ENCODE measurements around the gene FAHD2B. TPM values are rescaled to one million over a fixed set of nuclear protein-coding genes. Genes with fewer than 3 reads are reported as not detected.
"Not testable (repeated sequence)": the region's sequence is repeated elsewhere in the genome, so short reads cannot be mapped to it uniquely, and the experiment has no call there.

FAHD2B gene
- total and polyA plus RNA-seq, 9 donors, result 5.1 to 14.0 (median 11.5) TPM

DNA sequence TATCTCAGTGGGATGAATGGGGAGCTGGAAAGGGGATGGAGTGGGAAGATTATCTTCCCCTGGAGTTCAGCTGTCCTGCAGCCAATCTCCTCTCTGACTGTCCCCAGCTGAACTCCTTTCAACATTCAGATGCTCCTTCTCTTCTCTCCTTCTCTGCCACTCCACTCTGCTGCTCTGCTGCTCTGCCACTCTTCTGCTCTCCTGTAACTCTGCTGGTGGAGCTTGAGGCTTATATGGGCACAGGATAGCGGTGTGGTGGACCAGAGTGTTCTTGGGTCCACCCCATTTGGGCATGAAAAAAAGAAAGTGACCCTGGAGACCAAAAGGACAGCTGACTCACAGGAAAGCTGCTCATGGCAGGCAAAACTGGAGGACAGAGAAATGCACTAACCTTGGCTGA lies 26.6 kb downstream of the FAHD2B start:
- Histone ChIP-seq H3K9me3 (replicated peaks; ENCODE audit: control insufficient read depth, low read depth, low read length) (no peaks in the 10 kb centered on the region), H3K36me3 (ENCODE audit: control insufficient read depth, insufficient read depth, low read length) (no peaks in the 10 kb centered on the region), H3K27ac (ENCODE audit: low read length) (no peak overlapping the region), H3K4me1 (ENCODE audit: control insufficient read depth, insufficient read depth, low read length) (no peaks in the 10 kb centered on the region), H3K4me3 (ENCODE audit: low read length) (no peak overlapping the region), H3K27me3 (ENCODE audit: control insufficient read depth, insufficient read depth, low read length) (peaks cover 2% of the 10 kb centered on the region)
- no peak for DNase-seq
- 60% methylated on average over 1 of the region's 1 CpG for WGBS (ENCODE audit: insufficient coverage)

DNA sequence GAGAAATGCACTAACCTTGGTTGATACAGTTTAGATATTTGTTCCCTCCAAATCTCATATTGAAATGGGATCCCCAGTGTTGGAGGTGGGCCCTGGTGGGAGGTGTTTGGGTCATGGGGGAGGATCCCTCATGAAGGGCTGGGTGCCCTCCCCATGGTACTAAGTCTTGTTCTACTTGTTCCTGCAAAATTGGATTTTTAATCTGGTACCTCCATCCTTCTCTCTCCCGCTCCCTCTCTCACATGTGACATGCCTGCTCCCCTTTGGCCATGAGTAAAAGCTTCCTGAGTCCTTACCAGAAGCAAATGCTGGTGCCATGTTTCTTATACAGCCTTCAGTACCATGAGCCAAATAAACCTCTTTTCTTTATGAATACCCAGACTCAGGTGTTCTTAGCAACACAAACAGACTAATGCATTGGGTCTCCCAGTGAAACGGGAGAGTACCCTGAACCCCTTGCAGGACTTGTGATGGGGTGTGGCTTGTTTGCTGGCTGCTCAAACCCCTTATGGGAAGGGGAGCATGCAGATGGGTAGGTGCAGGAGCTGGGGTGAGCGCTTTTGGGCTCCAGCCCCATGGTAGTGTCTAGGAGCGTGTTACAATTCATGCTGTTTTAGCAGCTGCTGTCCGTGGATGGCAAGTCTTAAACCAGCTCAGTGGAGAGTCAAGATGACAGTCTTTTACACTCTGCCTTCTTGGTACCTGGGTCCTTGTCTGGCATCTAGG lies 27.2 kb downstream of the FAHD2B start:
- DNase-seq, result no peak
- no peak overlapping the region for H3K4me3 ChIP-seq (ENCODE audit: low read length)
- WGBS (ENCODE audit: insufficient coverage), result 88% methylated on average over 4 of the region's 5 CpGs

DNA sequence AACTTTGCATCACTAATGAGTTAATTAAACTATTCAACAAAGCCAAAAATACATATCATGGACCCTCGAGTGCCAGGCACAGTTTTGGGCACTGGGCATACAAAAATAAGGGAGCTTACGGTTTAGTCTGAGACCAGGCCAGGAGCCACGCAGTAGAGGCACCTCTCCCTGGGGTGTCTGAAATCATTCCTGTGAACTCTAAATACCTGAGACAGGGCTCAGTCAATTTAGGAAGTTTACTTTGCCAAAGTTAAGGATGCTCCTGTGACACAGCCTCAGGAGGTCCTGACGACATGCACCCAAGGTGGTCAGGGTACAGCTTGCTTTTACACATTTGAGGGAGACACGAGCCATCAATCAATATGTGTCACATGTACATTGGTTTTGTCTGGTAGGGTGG lies 28.7 kb downstream of the FAHD2B start:
- H3K27ac ChIP-seq (ENCODE audit: low read length); H3K4me1 ChIP-seq (ENCODE audit: control insufficient read depth, insufficient read depth, low read length); H3K4me3 ChIP-seq (ENCODE audit: low read length); H3K27me3 ChIP-seq (ENCODE audit: control insufficient read depth, insufficient read depth, low read length); H3K9me3 ChIP-seq (replicated peaks; ENCODE audit: control insufficient read depth, low read depth, low read length); DNase-seq; H3K36me3 ChIP-seq (ENCODE audit: control insufficient read depth, insufficient read depth, low read length): not testable (repeated sequence)
- 86% methylated on average over 4 of the region's 5 CpGs for WGBS (ENCODE audit: insufficient coverage)

More for the DNA sequence above, 27.2 kb downstream of the FAHD2B start:
- H3K27ac ChIP-seq (ENCODE audit: low read length), result no peak overlapping the region
- H3K9me3 ChIP-seq (replicated peaks; ENCODE audit: control insufficient read depth, low read depth, low read length), result no peaks in the 10 kb centered on the region
- no peaks in the 10 kb centered on the region for H3K4me1 ChIP-seq (ENCODE audit: control insufficient read depth, insufficient read depth, low read length)
- no peaks in the 10 kb centered on the region for H3K36me3 ChIP-seq (ENCODE audit: control insufficient read depth, insufficient read depth, low read length)
- H3K27me3 ChIP-seq (ENCODE audit: control insufficient read depth, insufficient read depth, low read length), result peaks cover 2% of the 10 kb centered on the region

- not testable (repeated sequence) for H3K27me3 ChIP-seq (ENCODE audit: control insufficient read depth, insufficient read depth, low read length); H3K4me3 ChIP-seq (ENCODE audit: low read length); H3K4me1 ChIP-seq (ENCODE audit: control insufficient read depth, insufficient read depth, low read length); DNase-seq; H3K27ac ChIP-seq (ENCODE audit: low read length); H3K36me3 ChIP-seq (ENCODE audit: control insufficient read depth, insufficient read depth, low read length); H3K9me3 ChIP-seq (replicated peaks; ENCODE audit: control insufficient read depth, low read depth, low read length)
- WGBS (ENCODE audit: insufficient coverage), result no CpG with 5 or more reads among the region's 1 CpG
These were observed 32.7 kb downstream of the FAHD2B start for GRCh38 chr2:97062020-97062419.

DNA sequence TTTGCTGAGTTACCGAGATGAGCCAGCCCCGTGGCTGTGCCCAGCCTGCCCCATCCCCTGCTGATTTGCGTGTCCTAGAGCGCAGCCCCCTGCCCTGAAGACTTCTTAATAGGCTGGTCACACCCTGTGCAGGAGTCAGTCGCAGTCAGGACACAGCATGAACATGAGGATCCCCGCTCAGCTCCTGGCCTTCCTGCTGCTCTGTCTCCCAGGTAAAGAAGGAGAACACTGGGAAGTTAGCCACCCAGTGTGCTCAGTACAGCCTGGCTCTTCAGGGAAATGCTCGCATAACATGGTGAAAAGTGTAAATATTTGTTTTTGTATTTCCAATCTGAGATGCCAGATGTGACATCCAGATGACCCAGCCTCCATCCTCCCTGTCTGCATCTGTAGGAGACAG lies 34.9 kb downstream of the FAHD2B start:
- not testable (repeated sequence) for H3K4me3 ChIP-seq (ENCODE audit: low read length); H3K9me3 ChIP-seq (replicated peaks; ENCODE audit: control insufficient read depth, low read depth, low read length); H3K27ac ChIP-seq (ENCODE audit: low read length); H3K4me1 ChIP-seq (ENCODE audit: control insufficient read depth, insufficient read depth, low read length); H3K27me3 ChIP-seq (ENCODE audit: control insufficient read depth, insufficient read depth, low read length); H3K36me3 ChIP-seq (ENCODE audit: control insufficient read depth, insufficient read depth, low read length); DNase-seq
- WGBS (ENCODE audit: insufficient coverage), result no CpG with 5 or more reads among the region's 7 CpGs

DNA sequence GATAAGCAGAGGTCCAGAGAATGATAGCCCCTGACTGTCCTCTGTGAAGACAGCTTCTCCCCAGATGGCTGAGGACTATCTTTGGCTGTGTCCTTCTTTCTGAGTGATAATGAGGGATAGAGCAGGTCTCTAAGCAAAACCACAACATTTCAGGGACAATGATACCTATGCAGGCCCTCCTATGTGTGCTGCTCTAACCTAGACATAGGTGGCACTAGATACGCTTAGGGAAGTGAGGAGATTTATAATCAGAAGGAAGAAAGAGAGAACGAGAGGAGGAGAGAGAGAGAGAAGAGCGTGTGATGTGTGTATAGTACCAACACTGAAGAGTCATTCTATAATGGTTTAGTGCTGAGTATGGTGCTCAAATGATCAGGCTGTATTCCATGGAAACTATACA lies 38.5 kb downstream of the FAHD2B start:
- H3K27me3 ChIP-seq (ENCODE audit: control insufficient read depth, insufficient read depth, low read length); H3K27ac ChIP-seq (ENCODE audit: low read length); DNase-seq; H3K4me1 ChIP-seq (ENCODE audit: control insufficient read depth, insufficient read depth, low read length); H3K9me3 ChIP-seq (replicated peaks; ENCODE audit: control insufficient read depth, low read depth, low read length); H3K4me3 ChIP-seq (ENCODE audit: low read length); H3K36me3 ChIP-seq (ENCODE audit: control insufficient read depth, insufficient read depth, low read length): not testable (repeated sequence)
- 100% methylated on average over 1 of the region's 3 CpGs for WGBS (ENCODE audit: insufficient coverage)

GRCh38 chr2:97050032-97050431 lies 44.6 kb downstream of the FAHD2B start:
- not testable (repeated sequence) for DNase-seq

GRCh38 chr2:97048448-97048847 lies 46.2 kb downstream of the FAHD2B start:
- not testable (repeated sequence) for H3K27ac ChIP-seq (ENCODE audit: low read length); H3K9me3 ChIP-seq (replicated peaks; ENCODE audit: control insufficient read depth, low read depth, low read length); H3K36me3 ChIP-seq (ENCODE audit: control insufficient read depth, insufficient read depth, low read length); H3K27me3 ChIP-seq (ENCODE audit: control insufficient read depth, insufficient read depth, low read length); H3K4me1 ChIP-seq (ENCODE audit: control insufficient read depth, insufficient read depth, low read length); H3K4me3 ChIP-seq (ENCODE audit: low read length); DNase-seq
- 66% methylated on average over 7 of the region's 7 CpGs for WGBS (ENCODE audit: insufficient coverage)

More at GRCh38 chr2:97050032-97050431, 44.6 kb downstream of the FAHD2B start:
- not testable (repeated sequence) for H3K4me1 ChIP-seq (ENCODE audit: control insufficient read depth, insufficient read depth, low read length); H3K27ac ChIP-seq (ENCODE audit: low read length); H3K36me3 ChIP-seq (ENCODE audit: control insufficient read depth, insufficient read depth, low read length); H3K27me3 ChIP-seq (ENCODE audit: control insufficient read depth, insufficient read depth, low read length); H3K4me3 ChIP-seq (ENCODE audit: low read length); H3K9me3 ChIP-seq (replicated peaks; ENCODE audit: control insufficient read depth, low read depth, low read length)
- WGBS (ENCODE audit: insufficient coverage), result no CpG with 5 or more reads among the region's 2 CpGs

DNA sequence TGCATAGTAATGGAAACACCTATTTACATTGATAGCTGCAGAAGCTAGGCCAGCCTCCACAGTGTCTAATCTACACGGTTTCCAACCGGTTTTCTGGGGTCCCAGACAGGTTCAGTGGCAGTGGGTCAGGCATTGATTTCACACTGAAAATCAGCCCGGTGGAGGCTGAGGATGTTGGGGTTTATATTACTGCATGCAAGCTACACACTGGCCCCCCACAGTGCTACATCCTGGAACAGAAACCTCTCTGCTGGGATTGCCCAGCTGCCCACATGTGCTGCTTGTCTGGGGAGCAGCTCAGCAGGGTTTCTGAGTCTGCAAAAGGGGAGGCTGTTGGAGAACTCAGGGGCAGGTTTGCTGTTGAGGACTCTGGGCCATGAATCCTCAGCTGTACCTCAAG lies 48.0 kb downstream of the FAHD2B start:
- H3K36me3 ChIP-seq (ENCODE audit: control insufficient read depth, insufficient read depth, low read length); H3K4me3 ChIP-seq (ENCODE audit: low read length); H3K27ac ChIP-seq (ENCODE audit: low read length); DNase-seq; H3K4me1 ChIP-seq (ENCODE audit: control insufficient read depth, insufficient read depth, low read length); H3K9me3 ChIP-seq (replicated peaks; ENCODE audit: control insufficient read depth, low read depth, low read length); H3K27me3 ChIP-seq (ENCODE audit: control insufficient read depth, insufficient read depth, low read length): not testable (repeated sequence)
- no CpG with 5 or more reads among the region's 3 CpGs for WGBS (ENCODE audit: insufficient coverage)

GRCh38 chr2:97045895-97046499 lies 48.7 kb downstream of the FAHD2B start:
- H3K4me1 ChIP-seq (ENCODE audit: control insufficient read depth, insufficient read depth, low read length); H3K27ac ChIP-seq (ENCODE audit: low read length); H3K4me3 ChIP-seq (ENCODE audit: low read length); H3K36me3 ChIP-seq (ENCODE audit: control insufficient read depth, insufficient read depth, low read length); DNase-seq; H3K27me3 ChIP-seq (ENCODE audit: control insufficient read depth, insufficient read depth, low read length); H3K9me3 ChIP-seq (replicated peaks; ENCODE audit: control insufficient read depth, low read depth, low read length): not testable (repeated sequence)
- WGBS (ENCODE audit: insufficient coverage), result 57% methylated on average over 2 of the region's 3 CpGs

All from muscle of leg (tissue), 11 donors.